Stimulated activated CD4-positive, alpha-beta T cell treated with anti-CD3 and anti-CD28 coated beads, Interleukin-1b, Interleukin-23, amount 100 ng/mL, for 4 hours (primary cell): ENCODE results near the gene SNRNP40.

Experiments
- DNase-seq, 2 donors: peaks; one replicate each; pipeline ENCODE4 v3.0.0-alpha.2; 2020; ENCODE audit warnings: low read depth in 2 of 2

Gene SNRNP40

GRCh38 chr1:31231802-31232201 is 64.8 kb downstream of the SNRNP40 start:
- no peak for DNase-seq

GRCh38 chr1:31230378-31230777 is 66.2 kb downstream of the SNRNP40 start:
- DNase-seq = no peak

DNA sequence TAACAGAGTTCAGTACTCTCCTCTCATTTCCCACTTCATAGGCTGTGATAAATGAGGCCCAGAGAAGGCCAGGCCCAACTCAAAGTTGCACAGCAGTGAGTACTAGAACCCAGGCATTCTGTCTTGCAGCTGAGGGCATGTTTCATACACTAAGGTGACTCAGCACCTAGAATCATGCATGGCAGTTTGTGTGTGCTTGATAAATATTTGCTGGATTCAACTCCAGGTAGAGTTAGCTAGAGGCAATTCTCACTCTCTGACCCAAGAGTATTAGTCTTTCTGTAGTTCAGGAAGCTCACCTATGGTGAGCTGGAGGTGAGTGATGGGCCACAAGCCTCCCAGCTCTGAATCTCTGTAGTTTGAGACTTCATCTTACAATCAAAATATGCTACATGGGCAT is 67.6 kb downstream of the SNRNP40 start:
- DNase-seq = no peak

DNA sequence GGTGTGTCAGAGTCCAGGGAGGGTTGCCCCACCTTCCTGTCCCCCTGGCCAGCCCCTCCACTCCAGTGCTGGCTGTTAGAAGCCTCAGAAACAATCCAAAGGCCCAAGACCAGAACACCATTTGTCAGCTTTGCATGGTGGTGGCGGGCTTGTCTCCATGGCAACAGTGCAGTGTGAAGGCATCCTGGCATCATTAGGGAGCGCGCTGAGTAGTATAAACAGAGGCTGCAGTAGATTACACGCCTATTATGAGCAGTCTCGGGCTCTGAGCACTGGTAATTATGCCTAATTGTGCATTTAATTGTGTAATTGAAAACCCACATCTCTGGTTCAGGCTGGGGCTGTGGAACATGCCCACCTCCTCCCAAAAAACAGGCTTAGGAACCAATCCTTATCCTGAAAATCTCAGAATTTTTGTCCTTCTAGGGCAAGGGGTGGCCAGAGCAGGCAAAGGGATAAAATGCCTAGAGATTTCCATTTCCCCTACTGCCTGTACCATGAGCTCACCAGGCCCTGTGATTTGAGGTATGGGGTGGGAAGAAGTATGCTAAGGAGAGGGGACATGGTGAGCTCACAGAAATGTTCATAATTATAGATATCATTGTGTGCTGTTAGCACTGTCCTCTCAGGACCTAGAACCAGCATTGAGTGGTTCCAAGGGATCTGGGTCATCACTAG is 68.6 kb downstream of the SNRNP40 start:
- DNase-seq = no peak

DNA sequence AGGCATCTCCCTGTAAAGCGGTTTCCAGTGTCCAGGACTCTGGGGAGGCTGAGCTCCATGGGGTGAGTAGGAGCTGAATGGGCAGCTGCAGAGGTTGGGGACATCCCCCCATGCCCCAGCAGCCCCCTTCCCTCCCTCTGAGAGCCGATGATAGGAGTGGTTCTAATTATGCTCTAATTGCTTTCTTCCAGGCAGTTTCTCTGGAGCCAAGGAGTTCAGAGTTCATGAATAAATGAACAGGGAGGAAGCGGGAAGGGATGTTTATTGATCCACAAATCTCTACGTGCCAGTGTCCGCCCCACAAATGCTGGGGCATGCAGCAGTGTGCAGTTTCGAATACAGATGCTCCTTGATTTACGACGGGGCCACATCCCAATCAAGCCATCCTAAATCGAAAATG is 72.5 kb downstream of the SNRNP40 start:
- no peak for DNase-seq

DNA sequence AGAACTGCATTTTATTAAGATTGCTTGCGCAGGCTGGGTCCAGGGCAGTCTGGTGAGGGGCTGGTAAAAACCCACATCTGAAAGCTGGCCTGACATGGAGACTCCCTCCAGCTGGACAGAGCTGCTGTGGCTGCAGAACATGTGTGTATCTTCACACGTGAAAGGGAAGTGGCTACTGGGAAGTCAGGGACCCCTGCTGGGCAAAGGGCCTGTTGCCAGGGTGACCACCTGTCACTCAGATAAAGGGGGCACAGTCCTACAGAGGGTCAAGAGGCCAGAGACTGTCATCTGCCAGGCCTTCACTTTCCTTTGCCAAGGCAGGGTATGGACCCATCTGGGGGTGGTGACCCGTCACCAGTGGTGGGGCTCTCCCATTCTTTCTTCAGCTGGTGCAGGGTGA is 74.4 kb downstream of the SNRNP40 start:
- DNase-seq = no peak

- no peak for DNase-seq
Observed at GRCh38 chr1:31221072-31221471, 75.5 kb downstream of the SNRNP40 start.

GRCh38 chr1:31219489-31219888 is 77.1 kb downstream of the SNRNP40 start:
- no peak for DNase-seq

DNA sequence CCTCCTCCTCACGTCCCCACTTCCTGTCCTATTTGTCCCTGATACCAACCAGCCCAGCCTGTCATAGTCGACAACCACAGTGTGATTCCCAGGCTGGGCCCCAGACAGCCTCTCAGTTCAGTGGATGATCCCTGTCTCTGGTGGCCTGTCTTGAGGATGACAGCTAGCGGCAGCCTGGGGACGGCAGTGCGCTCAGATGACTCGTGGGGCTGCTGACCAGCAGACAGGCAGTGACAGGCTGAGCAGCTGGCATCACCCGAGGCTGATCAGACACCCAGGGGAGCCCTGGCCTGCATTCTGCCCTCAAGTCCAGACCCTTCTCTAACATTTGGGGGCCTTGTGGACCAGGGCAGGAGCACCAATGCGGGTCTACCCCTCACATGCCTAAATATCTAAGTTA is 77.9 kb downstream of the SNRNP40 start:
- DNase-seq = no peak

- no peak for DNase-seq
Observed at GRCh38 chr1:31216016-31216415, 80.6 kb downstream of the SNRNP40 start.

GRCh38 chr1:31215065-31215570 is 81.5 kb downstream of the SNRNP40 start:
- no peak for DNase-seq

DNA sequence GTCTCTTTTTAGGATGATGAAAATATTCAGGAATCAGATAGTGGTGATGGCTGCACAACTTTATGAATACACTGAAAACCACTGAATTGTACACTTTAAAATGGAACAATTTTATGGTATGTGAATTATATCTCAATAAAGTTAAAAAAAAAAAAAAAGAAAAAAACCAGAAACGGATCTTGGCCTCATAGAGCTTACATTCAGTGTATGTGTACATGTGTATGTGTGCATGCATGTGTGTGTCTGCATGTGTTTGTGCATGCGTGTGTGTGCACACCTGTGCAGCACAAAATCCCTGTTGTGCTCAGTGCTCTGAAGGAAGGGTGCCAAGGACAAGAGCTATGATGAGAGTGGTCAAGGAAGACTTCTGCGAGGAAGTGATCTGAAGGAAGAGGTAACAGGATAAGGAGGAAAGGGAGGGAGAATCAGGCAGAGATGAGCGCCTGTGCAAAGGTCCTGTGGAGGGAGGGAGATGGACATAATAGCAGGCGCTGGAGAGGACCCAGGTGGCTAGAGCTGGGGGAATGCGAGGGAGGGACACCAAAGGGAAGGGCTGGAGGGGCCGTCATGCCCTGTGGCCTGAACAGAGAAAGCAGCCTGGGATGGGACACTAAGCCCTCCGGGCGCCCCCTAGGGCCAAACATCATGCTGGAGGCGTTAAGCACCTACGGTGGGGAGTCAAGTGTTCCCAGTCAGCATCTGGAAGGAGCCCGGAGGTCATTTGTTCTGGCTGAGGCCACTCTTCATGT is 82.1 kb downstream of the SNRNP40 start:
- DNase-seq = no peak
